HepG2 (cell line): ENCODE measurements around the gene PRRC2A. TPM values are rescaled to one million over a fixed set of nuclear protein-coding genes. Genes with fewer than 3 reads are reported as not detected.

ENCODE experiments used
- AGO2 ChIP-seq: fragments of 200-400 bp; formaldehyde crosslinking; optimal IDR thresholded peaks from 2 replicates; pipeline ENCODE3; 2017; ENCODE audit warnings: mild to moderate bottlenecking, low read depth, low read length, moderate library complexity
- KMT2A ChIP-seq: sonication (generic); formaldehyde crosslinking; IDR thresholded peaks from 2 replicates; pipeline ENCODE4 v1.4.0; 2020; ENCODE audit warnings: missing genetic modification reagents
- NRL ChIP-seq: sonication (generic); formaldehyde crosslinking; IDR thresholded peaks from 2 replicates; pipeline ENCODE4 v1.5.0; 2020; ENCODE audit warnings: missing genetic modification reagents, mild to moderate bottlenecking, moderate library complexity, borderline replicate concordance
- PCBP2 ChIP-seq: fragments of 200-400 bp; formaldehyde crosslinking; optimal IDR thresholded peaks from 2 replicates; pipeline ENCODE3; 2018; ENCODE audit warnings: low read length, low read depth; ENCODE audit not compliant: poor library complexity, severe bottlenecking
- PHF5A ChIP-seq: IDR thresholded peaks from one replicate; pipeline ENCODE4 v1.6.1; 2018; ENCODE audit warnings: low read depth, missing genetic modification reagents; ENCODE audit not compliant: unreplicated experiment
- POLR2A ChIP-seq, 2 experiments: IDR thresholded peaks; 2 replicates each; pipeline ENCODE4 v1.6.1; 2011; ENCODE audit warnings: low read depth in 2 of 2, low read length in 2 of 2, mild to moderate bottlenecking in 1 of 2, moderate library complexity in 1 of 2; ENCODE audit not compliant: insufficient read depth in 1 of 2
- RBFOX2 ChIP-seq: fragments of 200-400 bp; formaldehyde crosslinking; IDR thresholded peaks from 2 replicates; pipeline ENCODE4 v1.6.1; 2017; ENCODE audit warnings: low read depth, mild to moderate bottlenecking, low read length
- SMYD3 ChIP-seq: sonication (generic); formaldehyde crosslinking; IDR thresholded peaks from 2 replicates; pipeline ENCODE4 v1.8.1; 2023; ENCODE audit warnings: mild to moderate bottlenecking, missing genetic modification reagents
- SNAPC2 ChIP-seq: sonication (generic); formaldehyde crosslinking; IDR thresholded peaks from 2 replicates; pipeline ENCODE4 v1.8.1; 2022; ENCODE audit warnings: mild to moderate bottlenecking, missing genetic modification reagents
- STAT5B ChIP-seq: sonication (generic); formaldehyde crosslinking; IDR thresholded peaks from 2 replicates; pipeline ENCODE4 v1.4.0; 2020; ENCODE audit warnings: missing genetic modification reagents
- TCF7L2 ChIP-seq: IDR thresholded peaks from 2 replicates; pipeline ENCODE4 v1.6.1; 2011; ENCODE audit warnings: mild to moderate bottlenecking, low read depth, low read length, moderate library complexity
- ZBTB38 ChIP-seq: sonication (generic); formaldehyde crosslinking; IDR thresholded peaks from 2 replicates; pipeline ENCODE4 v1.5.1; 2020; ENCODE audit warnings: mild to moderate bottlenecking, missing genetic modification reagents
- ZNF263 ChIP-seq: sonication (generic); formaldehyde crosslinking; IDR thresholded peaks from 2 replicates; pipeline ENCODE4 v1.4.0; 2020; ENCODE audit warnings: missing genetic modification reagents
- ZNF354B ChIP-seq: sonication (generic); formaldehyde crosslinking; IDR thresholded peaks from 2 replicates; pipeline ENCODE4 v1.8.0; 2022; ENCODE audit warnings: mild to moderate bottlenecking, missing genetic modification reagents
- ZNF766 ChIP-seq: sonication (generic); formaldehyde crosslinking; IDR thresholded peaks from 2 replicates; pipeline ENCODE4 v1.5.0; 2020; ENCODE audit warnings: missing genetic modification reagents, borderline replicate concordance
- polyA plus RNA-seq, 8 experiments: library from polyadenylated mRNA; depleted of rRNA in 3 of 8; stranded (reverse) in 7 of 8; unstranded in 1 of 8; fragments of >200 nt; fragmentation: Illumina TruSeq in 4 of 8; extraction: Trizol in 4 of 8; gene quantifications; 2 replicates each; pipeline versions ENCODE4 v1.2.1 to v1.2.3, GENCODE V29; 2011 to 2016; ENCODE audit warnings: low read depth in 4 of 8, missing spikeins in 1 of 8, mixed read lengths in 1 of 8; ENCODE audit not compliant: insufficient read depth in 1 of 8
- total RNA-seq, 5 experiments: library from RNA; depleted of rRNA; stranded (reverse); fragments of >200 nt; fragmentation: Illumina TruSeq; extraction: Trizol; gene quantifications; 2 replicates each; pipeline ENCODE4 v1.2.3, GENCODE V29; 2016; ENCODE audit warnings: low read depth in 1 of 5
- TF ChIP-seq, protein P1 (sequence below): sonication (generic); formaldehyde crosslinking; IDR thresholded peaks from 2 replicates; pipeline ENCODE4 v1.4.0; 2020; ENCODE audit warnings: missing genetic modification reagents
- TF ChIP-seq, protein P2 (sequence below): sonication (generic); formaldehyde crosslinking; IDR thresholded peaks from 2 replicates; pipeline ENCODE4 v1.8.0; 2022; ENCODE audit warnings: missing genetic modification reagents, mild to moderate bottlenecking, inconsistent platforms, borderline replicate concordance
- TF ChIP-seq, protein P3 (sequence below): sonication (generic); IDR thresholded peaks from 2 replicates; pipeline ENCODE4 v1.6.1; 2016; ENCODE audit warnings: low read depth, borderline replicate concordance
- TF ChIP-seq, protein P4 (sequence below): sonication (generic); formaldehyde crosslinking; IDR thresholded peaks from 2 replicates; pipeline ENCODE4 v1.5.1; 2020; ENCODE audit warnings: mild to moderate bottlenecking, missing genetic modification reagents, moderate library complexity
- TF ChIP-seq, protein P5 (sequence below): IDR thresholded peaks from 2 replicates; pipeline ENCODE4 v1.6.1; 2016; ENCODE audit warnings: mild to moderate bottlenecking, missing biosample characterization, missing genetic modification reagents

Gene PRRC2A
- total and polyA plus RNA-seq, 2 of the 13 experiments (the other 11 are each of a cell fraction or from before 2014, with no cell fraction given), result 38.9 to 47.4 TPM

DNA sequence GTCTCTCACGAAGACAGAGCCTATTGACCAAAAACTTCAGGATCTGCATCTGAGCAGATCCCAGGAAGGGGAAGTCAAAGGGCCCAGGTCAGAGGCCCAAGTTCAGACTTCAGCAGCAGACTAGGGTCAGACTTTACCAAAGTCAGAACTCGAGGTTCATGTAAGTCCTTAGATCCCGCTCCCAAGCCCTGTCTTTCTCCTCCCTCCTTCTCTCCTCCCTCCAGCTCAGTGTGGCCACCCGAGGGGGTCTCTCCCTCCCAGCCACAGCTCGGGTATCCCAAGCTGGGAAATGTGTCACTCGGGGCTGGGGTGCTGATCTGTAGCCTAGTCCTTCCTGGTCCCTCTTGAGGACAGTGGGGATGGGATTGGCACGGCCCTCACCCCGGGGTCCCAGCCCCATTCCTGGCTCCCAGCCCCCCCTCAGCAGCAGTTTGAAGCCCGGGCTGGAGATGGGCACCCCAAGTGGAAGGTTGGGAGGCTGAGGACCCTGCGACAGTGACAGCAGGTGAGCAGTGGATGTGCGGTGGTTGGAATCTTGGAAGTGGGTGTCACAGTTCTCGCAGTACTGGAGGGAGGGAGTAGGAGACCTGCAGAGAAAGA lies 41.7 kb downstream of the PRRC2A start (continued):
- TF ChIP-seq TCF7L2, result no peak
- peak; percentile 54; the same call in 1 of the 2 replicates for TF ChIP-seq RBFOX2
- TF ChIP-seq NRL (CRISPR knock-in tag), result peak; percentile 71; the same call in 1 of the 2 replicates
- TF ChIP-seq SNAPC2, result peak; percentile 40; the same call in 1 of the 2 replicates
- no peak for TF ChIP-seq KMT2A (CRISPR knock-in tag)
- TF ChIP-seq PCBP2, result no peak
- TF ChIP-seq, protein P1, sequence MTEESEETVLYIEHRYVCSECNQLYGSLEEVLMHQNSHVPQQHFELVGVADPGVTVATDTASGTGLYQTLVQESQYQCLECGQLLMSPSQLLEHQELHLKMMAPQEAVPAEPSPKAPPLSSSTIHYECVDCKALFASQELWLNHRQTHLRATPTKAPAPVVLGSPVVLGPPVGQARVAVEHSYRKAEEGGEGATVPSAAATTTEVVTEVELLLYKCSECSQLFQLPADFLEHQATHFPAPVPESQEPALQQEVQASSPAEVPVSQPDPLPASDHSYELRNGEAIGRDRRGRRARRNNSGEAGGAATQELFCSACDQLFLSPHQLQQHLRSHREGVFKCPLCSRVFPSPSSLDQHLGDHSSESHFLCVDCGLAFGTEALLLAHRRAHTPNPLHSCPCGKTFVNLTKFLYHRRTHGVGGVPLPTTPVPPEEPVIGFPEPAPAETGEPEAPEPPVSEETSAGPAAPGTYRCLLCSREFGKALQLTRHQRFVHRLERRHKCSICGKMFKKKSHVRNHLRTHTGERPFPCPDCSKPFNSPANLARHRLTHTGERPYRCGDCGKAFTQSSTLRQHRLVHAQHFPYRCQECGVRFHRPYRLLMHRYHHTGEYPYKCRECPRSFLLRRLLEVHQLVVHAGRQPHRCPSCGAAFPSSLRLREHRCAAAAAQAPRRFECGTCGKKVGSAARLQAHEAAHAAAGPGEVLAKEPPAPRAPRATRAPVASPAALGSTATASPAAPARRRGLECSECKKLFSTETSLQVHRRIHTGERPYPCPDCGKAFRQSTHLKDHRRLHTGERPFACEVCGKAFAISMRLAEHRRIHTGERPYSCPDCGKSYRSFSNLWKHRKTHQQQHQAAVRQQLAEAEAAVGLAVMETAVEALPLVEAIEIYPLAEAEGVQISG (CRISPR knock-in tag), result peak; percentile 26; the same call in 1 of the 2 replicates
- peak; percentile 89 for TF ChIP-seq AGO2
- 0 out of 2 replicates have a peak, but pooled peaks have one; percentile 56 for TF ChIP-seq ZNF354B (CRISPR knock-in tag)
- TF ChIP-seq, protein P2, sequence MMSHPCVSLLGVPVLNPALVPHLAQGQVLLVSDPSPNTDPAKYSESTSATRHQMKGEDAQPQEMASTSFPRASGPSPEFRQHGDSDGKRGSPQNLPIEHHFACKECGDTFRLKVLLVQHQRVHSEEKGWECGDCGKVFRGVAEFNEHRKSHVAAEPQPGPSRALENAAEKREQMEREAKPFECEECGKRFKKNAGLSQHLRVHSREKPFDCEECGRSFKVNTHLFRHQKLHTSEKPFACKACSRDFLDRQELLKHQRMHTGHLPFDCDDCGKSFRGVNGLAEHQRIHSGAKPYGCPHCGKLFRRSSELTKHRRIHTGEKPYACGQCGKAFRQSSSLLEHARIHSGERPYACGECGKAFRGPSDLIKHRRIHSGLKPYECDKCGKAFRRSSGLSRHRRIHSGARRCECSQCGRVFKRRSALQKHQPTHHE (CRISPR knock-in tag), result no peak
- 0 out of 2 replicates have a peak, but pooled peaks have one; percentile 18 for TF ChIP-seq ZNF263 (CRISPR knock-in tag)
- TF ChIP-seq, protein P3, sequence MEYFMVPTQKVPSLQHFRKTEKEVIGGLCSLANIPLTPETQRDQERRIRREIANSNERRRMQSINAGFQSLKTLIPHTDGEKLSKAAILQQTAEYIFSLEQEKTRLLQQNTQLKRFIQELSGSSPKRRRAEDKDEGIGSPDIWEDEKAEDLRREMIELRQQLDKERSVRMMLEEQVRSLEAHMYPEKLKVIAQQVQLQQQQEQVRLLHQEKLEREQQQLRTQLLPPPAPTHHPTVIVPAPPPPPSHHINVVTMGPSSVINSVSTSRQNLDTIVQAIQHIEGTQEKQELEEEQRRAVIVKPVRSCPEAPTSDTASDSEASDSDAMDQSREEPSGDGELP, result no peak
- no peak for TF ChIP-seq ZNF766 (CRISPR knock-in tag)
- TF ChIP-seq, protein P4, sequence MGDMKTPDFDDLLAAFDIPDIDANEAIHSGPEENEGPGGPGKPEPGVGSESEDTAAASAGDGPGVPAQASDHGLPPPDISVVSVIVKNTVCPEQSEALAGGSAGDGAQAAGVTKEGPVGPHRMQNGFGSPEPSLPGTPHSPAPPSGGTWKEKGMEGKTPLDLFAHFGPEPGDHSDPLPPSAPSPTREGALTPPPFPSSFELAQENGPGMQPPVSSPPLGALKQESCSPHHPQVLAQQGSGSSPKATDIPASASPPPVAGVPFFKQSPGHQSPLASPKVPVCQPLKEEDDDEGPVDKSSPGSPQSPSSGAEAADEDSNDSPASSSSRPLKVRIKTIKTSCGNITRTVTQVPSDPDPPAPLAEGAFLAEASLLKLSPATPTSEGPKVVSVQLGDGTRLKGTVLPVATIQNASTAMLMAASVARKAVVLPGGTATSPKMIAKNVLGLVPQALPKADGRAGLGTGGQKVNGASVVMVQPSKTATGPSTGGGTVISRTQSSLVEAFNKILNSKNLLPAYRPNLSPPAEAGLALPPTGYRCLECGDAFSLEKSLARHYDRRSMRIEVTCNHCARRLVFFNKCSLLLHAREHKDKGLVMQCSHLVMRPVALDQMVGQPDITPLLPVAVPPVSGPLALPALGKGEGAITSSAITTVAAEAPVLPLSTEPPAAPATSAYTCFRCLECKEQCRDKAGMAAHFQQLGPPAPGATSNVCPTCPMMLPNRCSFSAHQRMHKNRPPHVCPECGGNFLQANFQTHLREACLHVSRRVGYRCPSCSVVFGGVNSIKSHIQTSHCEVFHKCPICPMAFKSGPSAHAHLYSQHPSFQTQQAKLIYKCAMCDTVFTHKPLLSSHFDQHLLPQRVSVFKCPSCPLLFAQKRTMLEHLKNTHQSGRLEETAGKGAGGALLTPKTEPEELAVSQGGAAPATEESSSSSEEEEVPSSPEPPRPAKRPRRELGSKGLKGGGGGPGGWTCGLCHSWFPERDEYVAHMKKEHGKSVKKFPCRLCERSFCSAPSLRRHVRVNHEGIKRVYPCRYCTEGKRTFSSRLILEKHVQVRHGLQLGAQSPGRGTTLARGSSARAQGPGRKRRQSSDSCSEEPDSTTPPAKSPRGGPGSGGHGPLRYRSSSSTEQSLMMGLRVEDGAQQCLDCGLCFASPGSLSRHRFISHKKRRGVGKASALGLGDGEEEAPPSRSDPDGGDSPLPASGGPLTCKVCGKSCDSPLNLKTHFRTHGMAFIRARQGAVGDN (CRISPR knock-in tag), result peak; percentile 53
- no peak for TF ChIP-seq PHF5A
- 0 out of 2 replicates have a peak, but pooled peaks have one; percentile 19 for TF ChIP-seq SMYD3 (CRISPR knock-in tag)
- TF ChIP-seq POLR2A (IDR thresholded peaks at IDR 0.05; ENCODE audit: insufficient read depth in 1 of 2, low read depth in 2 of 2, low read length in 2 of 2), result 0 out of 4 replicates have a peak, but pooled peaks of 1 of the 2 experiments have one; percentile 0
- TF ChIP-seq ZBTB38, result no peak
- no peak for TF ChIP-seq STAT5B
- TF ChIP-seq, protein P5, sequence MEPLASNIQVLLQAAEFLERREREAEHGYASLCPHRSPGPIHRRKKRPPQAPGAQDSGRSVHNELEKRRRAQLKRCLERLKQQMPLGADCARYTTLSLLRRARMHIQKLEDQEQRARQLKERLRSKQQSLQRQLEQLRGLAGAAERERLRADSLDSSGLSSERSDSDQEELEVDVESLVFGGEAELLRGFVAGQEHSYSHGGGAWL (CRISPR knock-in tag), result no peak
